Lower leg skin (tissue), 4 donors: ENCODE measurements around the gene CMTM2. TPM values are rescaled to one million over a fixed set of nuclear protein-coding genes. Genes with fewer than 3 reads are reported as not detected.

ENCODE experiments used
- DNase-seq, 2 donors: peaks; one replicate each; pipeline ENCODE4 v3.0.0-alpha.2; 2019; ENCODE audit warnings: low spot score in 2 of 2
- H3K4me3 ChIP-seq: fragments of 200-600 bp; sonication (generic); 2 replicates; pipeline ENCODE4 v1.5.1; 2017; ENCODE audit warnings: mild to moderate bottlenecking, low read depth; ENCODE audit not compliant: poor library complexity, severe bottlenecking
- POLR2A ChIP-seq, 2 donors: fragments of 450-650 bp; IDR thresholded peaks; one replicate each; pipeline ENCODE4 v1.6.1; 2016 to 2017; ENCODE audit warnings: antibody characterized with exemption in 2 of 2, mild to moderate bottlenecking in 1 of 2, moderate library complexity in 1 of 2
- WGBS, 2 donors: methylation state at CpG; one replicate each; pipeline ENCODE4 v1.1.5; 2018; 5-methylcytosine and 5-hydroxymethylcytosine counted together
- intact Hi-C: fragments of 100-400 bp; cut with DNase I; formaldehyde crosslinking; loops from one replicate; pipeline ENCODE4 v1.15.0; 2023; ENCODE audit warnings: low total_unique reads
- total RNA-seq, 4 donors: library from RNA; depleted of rRNA; stranded (reverse); fragments of >200 nt; gene quantifications; one replicate each; pipeline ENCODE4 v1.1.0, GENCODE V29; 2016
- TF ChIP-seq, protein P1 (sequence below), 3 donors: fragments of 450-650 bp; IDR thresholded peaks; one replicate each; pipeline ENCODE4 v1.5.1; 2016; ENCODE audit warnings: antibody characterized with exemption in 3 of 3, mild to moderate bottlenecking in 3 of 3, moderate library complexity in 2 of 3

Gene CMTM2
- total RNA-seq, 4 donors from 2014 or later: 0.26 TPM; not detected in 3

DNA sequence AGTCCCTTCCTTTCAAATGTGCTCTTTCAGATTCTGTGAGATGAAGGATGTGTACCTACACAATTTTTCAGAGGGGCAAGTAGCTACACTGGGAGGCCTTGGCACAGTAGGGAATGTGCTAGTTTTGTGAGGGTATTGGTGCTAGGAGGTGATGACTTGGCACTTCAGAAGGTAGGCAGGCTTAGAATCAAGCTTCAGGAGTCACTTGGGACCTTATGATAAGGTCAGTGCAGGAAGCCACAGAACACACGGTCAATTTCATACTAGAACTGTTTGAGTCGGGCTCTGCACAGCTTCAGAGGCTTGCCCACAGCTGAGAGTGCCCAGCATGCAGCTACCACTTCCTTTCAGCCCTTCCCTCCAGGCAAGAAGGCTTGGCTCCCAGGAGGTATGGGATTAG, 6.9 kb upstream of the CMTM2 start:
- 72 to 77% methylated on average over 2 of the region's 2 CpGs for WGBS, 2 donors
- TF ChIP-seq, protein P1, sequence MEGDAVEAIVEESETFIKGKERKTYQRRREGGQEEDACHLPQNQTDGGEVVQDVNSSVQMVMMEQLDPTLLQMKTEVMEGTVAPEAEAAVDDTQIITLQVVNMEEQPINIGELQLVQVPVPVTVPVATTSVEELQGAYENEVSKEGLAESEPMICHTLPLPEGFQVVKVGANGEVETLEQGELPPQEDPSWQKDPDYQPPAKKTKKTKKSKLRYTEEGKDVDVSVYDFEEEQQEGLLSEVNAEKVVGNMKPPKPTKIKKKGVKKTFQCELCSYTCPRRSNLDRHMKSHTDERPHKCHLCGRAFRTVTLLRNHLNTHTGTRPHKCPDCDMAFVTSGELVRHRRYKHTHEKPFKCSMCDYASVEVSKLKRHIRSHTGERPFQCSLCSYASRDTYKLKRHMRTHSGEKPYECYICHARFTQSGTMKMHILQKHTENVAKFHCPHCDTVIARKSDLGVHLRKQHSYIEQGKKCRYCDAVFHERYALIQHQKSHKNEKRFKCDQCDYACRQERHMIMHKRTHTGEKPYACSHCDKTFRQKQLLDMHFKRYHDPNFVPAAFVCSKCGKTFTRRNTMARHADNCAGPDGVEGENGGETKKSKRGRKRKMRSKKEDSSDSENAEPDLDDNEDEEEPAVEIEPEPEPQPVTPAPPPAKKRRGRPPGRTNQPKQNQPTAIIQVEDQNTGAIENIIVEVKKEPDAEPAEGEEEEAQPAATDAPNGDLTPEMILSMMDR (IDR thresholded peaks at IDR 0.05): no peak
- no peak for TF ChIP-seq POLR2A (IDR thresholded peaks at IDR 0.05)
- no peak for DNase-seq
- intact Hi-C loops: no loop called here
- no peak overlapping the region for H3K4me3 ChIP-seq

DNA sequence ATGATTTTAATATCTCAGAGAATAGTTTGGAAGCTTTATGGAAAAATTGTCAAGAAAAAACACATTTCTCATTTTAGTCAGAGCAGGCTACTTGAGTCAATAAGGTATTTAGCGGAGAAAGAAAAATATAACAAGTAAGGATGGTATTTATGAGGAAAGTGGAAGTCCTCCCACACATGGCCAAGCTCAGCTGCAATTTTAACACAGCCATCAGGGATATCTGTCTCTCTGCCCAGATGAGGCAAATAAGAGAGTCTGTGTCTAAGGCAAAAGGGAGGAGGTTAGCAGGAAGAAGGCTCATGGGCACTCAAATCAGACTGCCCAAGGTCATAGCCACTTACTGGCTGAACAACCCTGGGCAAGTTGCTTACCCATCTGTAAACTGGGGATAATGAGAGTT, 5.2 kb upstream of the CMTM2 start:
- intact Hi-C loops: no loop called here
- TF ChIP-seq POLR2A (IDR thresholded peaks at IDR 0.05): no peak
- TF ChIP-seq, protein P1 (IDR thresholded peaks at IDR 0.05): no peak
- WGBS, 2 donors: 88 to 93% methylated on average over 1 of the region's 1 CpG
- no peak for DNase-seq
- no peak overlapping the region for H3K4me3 ChIP-seq

DNA sequence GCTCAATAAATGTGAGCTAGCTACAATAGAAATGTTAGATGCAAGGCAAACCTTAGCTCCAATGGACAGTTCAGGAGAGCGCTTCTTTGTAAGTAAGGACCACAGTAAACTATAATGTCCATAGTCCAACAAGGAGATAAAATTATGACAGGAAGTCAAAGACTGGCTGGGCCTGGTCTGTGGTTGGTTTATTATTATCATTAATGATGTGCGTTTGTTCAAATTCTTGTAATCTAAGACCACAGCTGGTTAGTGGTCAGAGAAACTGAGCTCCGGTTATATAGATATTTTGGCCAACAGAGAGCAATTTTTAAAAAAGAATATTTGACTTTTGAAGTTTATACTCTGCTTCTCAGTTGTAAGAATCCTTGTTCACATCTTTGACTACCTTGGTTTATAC, 4.7 kb upstream of the CMTM2 start:
- no peak for TF ChIP-seq POLR2A (IDR thresholded peaks at IDR 0.05)
- TF ChIP-seq, protein P1 (IDR thresholded peaks at IDR 0.05): no peak
- WGBS, 2 donors: 89 to 91% methylated on average over 3 of the region's 3 CpGs
- no peak overlapping the region for H3K4me3 ChIP-seq
- no peak for DNase-seq
- intact Hi-C loops: no loop called here

DNA sequence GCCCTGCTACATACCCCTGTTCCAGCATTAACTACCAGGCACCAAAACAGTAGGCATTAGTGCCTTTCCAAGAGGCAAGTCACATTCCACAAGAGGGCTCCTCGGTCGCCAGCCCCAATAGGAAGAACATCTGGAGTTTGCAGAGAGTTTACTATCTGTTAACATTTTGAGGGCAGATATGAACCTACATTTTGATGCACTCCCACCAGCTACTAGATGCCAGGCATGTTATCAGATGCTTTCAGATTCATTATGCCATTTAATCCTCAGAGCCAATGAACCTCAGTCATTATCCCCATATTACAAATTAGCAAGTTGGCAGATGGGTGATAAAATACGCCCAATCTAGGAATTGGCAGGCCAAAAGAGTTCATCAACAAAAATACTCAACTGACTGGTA, 4.2 kb upstream of the CMTM2 start:
- intact Hi-C loops: no loop called here
- TF ChIP-seq POLR2A (IDR thresholded peaks at IDR 0.05): no peak
- 92 to 97% methylated on average over 3 of the region's 3 CpGs for WGBS, 2 donors
- H3K4me3 ChIP-seq: no peak overlapping the region
- no peak for DNase-seq

DNA sequence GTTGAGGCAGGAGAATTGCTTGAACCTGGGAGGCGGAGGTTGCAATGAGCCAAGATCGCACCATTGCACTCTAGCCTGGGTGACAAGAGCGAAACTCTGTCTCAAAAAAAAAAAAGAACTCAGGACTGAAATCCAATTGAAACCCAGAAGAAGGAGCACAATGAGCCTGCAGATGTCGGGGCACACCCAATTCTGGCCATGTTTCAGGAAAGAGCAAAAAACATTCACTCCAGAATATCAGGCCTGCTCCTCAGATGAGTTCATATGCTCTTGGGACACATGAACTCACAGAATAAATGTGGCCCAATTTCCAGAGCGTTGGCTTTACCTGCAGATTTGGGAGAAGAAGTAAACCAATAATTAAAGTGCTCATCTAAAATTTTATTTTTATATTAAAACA, 3.0 kb upstream of the CMTM2 start:
- H3K4me3 ChIP-seq: no peak overlapping the region
- DNase-seq: peak in 1 of 2 donors; percentile 43
- TF ChIP-seq POLR2A (IDR thresholded peaks at IDR 0.05): no peak
- TF ChIP-seq, protein P1 (IDR thresholded peaks at IDR 0.05): no peak
- WGBS, 2 donors: 57 to 58% methylated on average over 5 of the region's 5 CpGs
- intact Hi-C loops: no loop called here

DNA sequence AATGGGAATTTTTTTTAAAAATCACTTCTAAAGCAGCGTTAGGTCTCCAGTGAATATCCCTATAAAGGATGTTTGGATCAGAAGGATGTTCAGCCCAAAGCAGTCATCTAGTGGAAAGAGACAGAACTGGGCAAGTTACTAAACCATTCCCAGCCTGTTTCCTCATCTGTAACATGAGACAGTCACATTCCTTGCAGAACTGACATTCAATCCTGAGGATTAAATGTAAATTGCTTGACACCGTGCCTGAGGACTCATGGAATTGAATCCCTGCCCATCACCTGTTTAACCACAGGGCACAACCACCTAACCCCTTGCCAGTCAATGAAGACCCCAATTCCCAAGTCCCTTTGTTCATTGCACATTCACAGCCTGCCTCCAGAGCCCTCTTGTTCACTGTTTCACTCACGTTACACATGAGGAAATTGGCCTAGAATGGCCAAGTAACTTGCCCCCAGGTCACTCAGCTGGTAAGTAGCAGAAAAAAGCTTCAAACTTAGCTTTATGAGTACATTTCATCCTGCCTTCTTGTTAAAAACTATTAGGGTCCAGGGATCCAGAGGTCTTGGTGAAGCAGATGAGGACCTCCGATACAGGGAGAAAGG, 1.4 kb downstream of the CMTM2 start:
- no peak for DNase-seq
- intact Hi-C loops: loop anchor here (10.0 kb wide), 1 partner anchor 106 kb away; no protein-coding TSS in a partner anchor
- 72 to 73% methylated on average over 4 of the region's 4 CpGs for WGBS, 2 donors
- H3K4me3 ChIP-seq: no peak overlapping the region
- no peak for TF ChIP-seq POLR2A (IDR thresholded peaks at IDR 0.05)
- TF ChIP-seq, protein P1 (IDR thresholded peaks at IDR 0.05): no peak
